GM21526 (cell line): Measurements from ENCODE around the gene SLC26A8.
"Not testable (repeated sequence)": the region's sequence is repeated elsewhere in the genome, so short reads cannot be mapped to it uniquely, and the experiment has no call there.

Experiments
- ATAC-seq: cut with Tn5 transposase; IDR thresholded peaks from one replicate; pipeline ENCODE4 v1.9.1; 2021; ENCODE audit warnings: moderate library complexity; ENCODE audit not compliant: unreplicated experiment, low FRiP score

The SLC26A8 gene

GRCh38 chr6:35919827-35920751 is 104.4 kb downstream of the SLC26A8 start:
- peak; percentile 40 for ATAC-seq

GRCh38 chr6:35919085-35919826 is 105.2 kb downstream of the SLC26A8 start:
- peak; percentile 25 for ATAC-seq

- ATAC-seq = not testable (repeated sequence)
Measured at GRCh38 chr6:35916893-35917292, 107.5 kb downstream of the SLC26A8 start.

DNA sequence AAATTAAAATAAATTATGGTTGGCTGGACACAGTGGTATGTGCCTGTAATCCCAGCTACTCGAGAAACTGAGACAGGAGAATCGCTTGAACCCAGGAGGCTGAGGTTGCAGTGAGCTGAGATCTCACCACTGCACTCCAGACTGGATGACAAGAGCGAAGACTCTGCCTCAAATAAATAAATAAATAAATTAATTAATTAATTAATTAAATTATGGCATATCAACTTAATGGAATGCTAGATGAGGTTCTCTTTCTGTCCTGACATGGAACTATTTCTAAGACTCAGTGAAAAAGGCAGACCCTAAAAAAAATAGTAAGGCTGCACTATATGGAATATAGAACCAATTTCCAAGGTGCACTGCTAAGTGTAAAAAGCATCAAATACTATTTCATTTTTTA is 108.4 kb downstream of the SLC26A8 start:
- no peak for ATAC-seq

- ATAC-seq = no peak
Measured at GRCh38 chr6:35914536-35914935, 109.9 kb downstream of the SLC26A8 start.

- ATAC-seq = no peak
Measured at GRCh38 chr6:35911871-35912653, 112.4 kb downstream of the SLC26A8 start.

DNA sequence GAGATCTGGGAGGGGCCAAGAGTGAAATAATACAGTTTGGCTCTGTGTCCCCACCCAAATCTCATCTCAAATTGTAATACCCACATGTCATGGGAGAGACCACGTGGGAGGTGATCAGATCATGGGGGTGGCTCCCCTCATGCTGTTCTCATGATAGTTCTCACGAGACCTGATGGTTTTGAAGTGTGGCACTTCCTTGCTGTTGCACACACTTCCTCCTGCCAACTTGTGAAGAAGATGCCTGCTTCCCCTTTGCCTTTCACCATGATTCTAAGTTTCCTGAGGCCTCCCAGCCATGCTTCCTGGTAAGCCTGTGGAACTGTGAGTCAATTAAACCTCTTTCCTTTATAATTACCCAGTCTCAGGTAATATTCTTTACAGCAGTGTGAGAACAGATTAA is 114.9 kb downstream of the SLC26A8 start:
- not testable (repeated sequence) for ATAC-seq

DNA sequence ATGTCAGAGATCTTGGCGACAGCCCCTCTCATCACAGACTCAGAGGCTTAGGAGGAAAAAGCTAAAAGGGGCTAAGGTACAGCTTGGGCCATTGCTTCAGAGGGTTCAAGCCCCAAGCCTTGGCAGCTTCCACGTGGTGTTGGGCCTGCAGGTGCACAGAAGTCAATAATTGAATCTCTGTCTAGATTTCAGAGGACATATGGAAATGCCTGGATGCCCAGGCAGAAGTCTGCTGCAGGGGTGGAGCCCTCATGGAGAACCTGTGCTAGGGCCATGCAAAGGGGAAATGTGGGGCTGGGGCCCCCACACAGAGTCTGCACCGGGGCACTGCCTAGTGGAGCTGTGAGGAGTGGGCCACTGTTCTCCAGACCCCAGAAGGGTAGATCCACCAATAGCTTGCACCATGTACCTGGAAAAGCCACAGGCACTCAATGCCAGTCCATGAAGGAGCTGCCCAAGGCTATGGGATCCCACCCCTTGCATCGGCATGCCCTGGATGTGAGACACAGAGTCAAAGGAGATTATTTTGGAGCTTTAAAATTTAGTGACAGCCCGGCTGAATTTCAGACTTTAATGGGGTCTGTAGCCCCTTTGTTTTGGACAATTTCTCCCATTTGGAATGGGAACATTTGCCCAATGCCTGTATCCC is 115.6 kb downstream of the SLC26A8 start:
- ATAC-seq = not testable (repeated sequence)

DNA sequence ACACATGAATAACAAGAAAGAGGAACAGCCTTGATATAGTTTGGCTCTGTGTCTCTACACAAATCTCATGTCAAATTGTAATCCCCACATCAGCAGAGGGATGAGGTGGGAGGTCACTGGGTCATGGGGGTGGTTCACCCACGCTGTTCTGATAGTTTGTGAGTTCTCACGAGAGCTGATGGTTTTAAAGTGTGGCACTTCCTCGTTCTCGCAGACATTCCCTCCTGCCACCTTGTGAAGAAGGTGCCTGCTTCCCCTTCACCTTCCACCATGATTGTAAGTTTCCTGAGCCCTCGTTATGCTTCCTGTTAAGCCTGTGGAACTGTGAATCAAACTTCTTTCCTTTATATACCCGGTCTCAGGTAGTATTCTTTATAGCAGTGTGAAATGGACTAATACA is 116.7 kb downstream of the SLC26A8 start:
- no peak for ATAC-seq

DNA sequence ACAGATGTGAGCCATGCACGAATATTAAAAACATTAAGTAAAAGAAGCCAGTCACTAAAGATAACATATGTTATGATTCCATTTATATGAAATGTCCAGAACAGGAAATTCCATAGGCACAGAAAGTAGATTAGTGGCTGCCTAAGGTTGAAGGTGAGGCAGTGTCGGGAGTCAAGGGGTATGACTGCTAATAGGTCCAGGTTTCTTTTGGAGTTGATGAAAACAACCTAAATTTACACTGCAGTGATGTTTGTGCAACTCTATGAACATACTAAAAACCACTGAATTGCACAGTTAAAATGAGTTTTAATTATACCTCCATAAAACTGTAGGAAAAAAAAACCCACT is 118.0 kb downstream of the SLC26A8 start:
- no peak for ATAC-seq

- no peak for ATAC-seq
Measured at GRCh38 chr6:35905841-35906498, 118.5 kb downstream of the SLC26A8 start.

DNA sequence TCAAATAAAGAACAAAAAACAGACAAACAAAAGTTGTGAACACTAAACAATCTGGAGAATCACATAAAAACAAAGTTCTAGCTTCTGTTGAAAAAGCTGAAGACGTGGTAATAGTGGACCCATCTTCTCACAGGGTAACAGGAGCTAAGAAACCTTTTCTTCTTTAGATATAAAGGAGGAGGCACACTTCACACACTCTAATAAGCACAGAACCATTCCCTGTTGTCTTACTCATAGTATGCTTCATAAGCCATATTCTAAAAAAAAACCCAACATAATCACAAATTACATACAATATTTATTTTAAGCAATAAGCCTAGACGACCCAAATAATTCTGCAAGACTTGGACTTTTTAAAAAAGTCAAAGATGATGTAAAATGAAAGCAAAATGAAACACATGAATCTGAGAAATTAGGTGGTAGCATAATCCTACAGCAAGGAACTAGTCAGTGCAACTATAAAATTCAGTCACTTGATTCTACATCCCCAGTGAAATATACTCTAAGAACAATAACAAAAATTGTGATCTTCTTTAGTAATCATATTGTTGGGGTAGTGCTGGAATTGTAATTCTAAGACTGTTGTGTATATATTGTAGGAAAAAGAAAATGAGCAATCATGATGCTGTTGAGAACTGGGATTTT is 119.2 kb downstream of the SLC26A8 start:
- no peak for ATAC-seq

GRCh38 chr6:35903679-35904078 is 120.8 kb downstream of the SLC26A8 start:
- ATAC-seq = no peak

DNA sequence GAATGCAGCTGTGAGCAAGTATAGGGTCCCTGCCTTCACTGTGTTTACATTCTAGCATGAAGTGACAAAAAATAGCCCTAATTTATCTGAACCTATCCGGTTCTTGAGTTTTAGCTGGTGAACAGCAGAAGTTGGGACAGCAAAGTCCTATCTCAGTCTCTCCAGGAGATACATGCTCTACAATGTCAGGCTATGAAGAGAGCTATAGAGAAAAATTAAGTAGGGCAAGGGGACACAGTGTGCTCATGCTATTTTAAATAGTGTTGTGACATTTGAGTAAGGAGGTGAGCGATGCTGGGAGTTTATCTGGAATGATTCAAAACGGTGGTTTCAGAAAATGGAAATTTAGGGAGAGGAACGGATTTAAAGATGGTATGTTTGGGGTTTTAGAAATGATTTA is 124.0 kb downstream of the SLC26A8 start:
- ATAC-seq = no peak

DNA sequence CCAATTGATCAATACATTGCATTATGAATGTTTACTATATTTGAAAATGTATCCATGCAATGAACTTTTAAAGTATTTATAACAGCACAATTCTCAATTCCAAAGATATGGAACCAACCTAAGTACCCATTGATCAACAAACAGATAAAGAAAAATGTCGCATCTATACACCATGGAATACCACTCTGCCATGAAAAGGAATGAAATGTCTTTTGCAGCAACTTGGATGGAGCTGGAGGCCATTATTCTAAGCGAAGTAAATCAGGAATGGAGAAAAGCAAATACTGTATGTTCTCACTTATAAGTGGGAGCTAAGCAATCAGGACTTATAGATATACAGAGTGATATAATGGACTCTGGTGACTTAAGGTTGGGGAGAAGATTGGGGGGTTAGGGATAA is 126.4 kb downstream of the SLC26A8 start:
- ATAC-seq = no peak

DNA sequence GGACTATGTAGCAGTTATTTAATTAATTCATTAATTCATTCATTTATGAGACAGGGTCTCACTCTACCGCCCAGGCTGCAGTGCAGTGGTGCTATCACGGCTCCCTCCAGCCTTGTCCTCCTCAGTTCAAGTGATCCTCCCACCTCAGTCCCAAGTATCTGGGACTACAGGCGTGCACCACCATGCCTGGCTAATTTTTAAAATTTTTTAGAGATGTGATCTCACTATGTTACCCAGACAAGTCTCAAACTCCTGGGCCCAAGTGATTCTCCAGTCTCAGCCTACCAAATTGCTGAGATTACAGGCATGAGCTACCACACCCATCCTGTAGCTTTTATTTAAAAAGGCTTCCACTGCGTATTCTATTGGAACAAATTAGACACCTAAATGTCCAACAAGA is 127.0 kb downstream of the SLC26A8 start:
- no peak for ATAC-seq

DNA sequence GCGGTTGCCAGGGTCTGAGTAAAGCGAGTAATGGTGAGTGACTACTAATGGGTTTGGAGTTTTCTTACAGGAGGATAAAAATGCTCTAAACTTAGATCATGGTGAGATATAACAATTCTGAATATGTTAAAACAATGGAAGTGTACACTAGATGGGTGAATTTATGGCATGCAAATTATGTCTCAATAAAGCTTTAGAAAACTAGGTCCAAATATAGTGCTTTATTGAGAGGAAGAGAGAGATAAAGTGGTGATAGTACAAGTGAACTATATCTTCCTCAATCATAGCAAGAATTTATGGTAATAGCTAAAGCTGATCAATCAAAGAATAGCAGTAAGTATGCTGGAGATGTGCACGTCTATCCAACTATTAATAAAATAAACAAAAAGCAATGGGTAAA is 127.4 kb downstream of the SLC26A8 start:
- ATAC-seq = no peak

- ATAC-seq = no peak
Measured at GRCh38 chr6:35896228-35896627, 128.2 kb downstream of the SLC26A8 start.

DNA sequence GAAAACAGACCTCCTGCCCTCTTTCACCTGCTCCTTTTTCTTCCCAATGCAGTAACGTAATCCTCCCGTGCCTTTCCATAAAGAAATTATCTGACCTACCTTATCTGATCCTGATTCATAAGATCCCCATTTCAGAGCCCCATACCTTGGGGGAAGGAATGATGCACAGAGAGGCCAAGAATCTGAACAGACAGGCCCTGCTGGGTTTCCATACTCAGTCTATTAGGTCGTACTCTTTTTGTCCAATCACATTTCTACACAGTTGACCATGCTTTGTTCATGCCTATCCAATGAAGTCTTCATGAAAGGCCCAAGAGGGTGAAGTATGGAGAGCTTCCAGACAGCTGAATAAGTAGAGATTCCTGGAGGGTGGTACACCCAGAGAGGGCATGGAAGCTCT is 128.9 kb downstream of the SLC26A8 start:
- no peak for ATAC-seq

DNA sequence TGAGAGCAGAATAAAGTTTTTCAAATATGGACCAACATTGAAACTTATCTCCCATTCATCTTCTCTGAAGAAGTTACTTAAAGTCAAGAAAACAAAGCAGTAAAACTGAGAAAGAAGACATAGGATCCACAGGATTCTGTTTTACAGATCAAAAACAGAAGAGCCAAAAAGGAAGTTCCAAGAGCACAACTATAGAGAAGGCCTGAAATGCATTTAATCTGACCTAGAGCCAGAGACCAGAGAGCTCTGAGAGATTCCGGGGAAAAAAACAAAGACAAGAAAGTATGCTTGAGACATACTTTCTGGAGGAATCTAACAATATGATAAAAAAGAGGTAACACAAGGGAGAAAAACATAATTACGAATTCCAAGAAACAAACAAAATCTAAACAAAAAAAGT is 129.7 kb downstream of the SLC26A8 start:
- no peak for ATAC-seq
